Measurements from ENCODE around the gene PLCG2. TPM values are rescaled to one million over a fixed set of nuclear protein-coding genes. Genes with fewer than 3 reads are reported as not detected.
"Not testable (repeated sequence)": the region's sequence is repeated elsewhere in the genome, so short reads cannot be mapped to it uniquely, and the experiment has no call there.

The PLCG2 gene
- total RNA-seq, 1 donor from 2014 or later = 1.7 TPM

DNA sequence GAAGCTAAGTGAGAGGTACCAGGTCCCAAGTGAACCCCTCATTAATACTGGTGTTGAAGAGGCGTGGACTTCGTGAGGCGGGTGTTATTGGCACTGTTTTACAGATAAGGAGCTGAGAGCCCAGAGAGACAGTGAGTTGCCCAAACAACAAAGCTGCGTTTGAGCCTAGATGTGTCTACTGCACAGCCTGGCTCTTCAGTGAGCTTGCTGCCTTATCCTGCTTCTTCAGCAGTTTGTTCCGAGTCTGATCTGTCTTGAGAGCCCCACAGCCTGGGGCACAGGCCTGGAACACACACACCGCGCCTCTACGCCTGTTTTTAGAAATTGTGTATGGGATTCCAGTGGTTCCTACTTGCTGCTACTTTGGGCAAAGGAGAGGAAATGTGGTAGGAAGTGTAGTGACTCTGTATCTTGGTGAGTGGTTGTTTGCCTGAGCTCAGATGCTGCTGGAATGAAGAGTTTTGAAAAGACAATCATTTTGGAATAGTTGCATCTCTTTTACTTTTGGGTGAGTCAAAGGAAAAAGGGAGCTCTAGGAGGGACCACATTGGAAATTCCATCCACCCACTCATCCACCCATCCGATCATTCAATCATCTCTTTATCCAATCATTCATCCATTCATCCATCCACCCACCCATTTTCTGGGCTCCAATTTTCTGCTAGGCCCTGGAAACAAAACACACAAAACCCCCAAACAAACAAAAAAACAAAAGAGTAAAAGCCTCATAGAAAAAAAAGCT lies 22.3 kb upstream of the PLCG2 start:
- H3K4me1 Mint-ChIP-seq = peaks cover 10% of the 10 kb centered on the region
- TF ChIP-seq, protein P1, sequence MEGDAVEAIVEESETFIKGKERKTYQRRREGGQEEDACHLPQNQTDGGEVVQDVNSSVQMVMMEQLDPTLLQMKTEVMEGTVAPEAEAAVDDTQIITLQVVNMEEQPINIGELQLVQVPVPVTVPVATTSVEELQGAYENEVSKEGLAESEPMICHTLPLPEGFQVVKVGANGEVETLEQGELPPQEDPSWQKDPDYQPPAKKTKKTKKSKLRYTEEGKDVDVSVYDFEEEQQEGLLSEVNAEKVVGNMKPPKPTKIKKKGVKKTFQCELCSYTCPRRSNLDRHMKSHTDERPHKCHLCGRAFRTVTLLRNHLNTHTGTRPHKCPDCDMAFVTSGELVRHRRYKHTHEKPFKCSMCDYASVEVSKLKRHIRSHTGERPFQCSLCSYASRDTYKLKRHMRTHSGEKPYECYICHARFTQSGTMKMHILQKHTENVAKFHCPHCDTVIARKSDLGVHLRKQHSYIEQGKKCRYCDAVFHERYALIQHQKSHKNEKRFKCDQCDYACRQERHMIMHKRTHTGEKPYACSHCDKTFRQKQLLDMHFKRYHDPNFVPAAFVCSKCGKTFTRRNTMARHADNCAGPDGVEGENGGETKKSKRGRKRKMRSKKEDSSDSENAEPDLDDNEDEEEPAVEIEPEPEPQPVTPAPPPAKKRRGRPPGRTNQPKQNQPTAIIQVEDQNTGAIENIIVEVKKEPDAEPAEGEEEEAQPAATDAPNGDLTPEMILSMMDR (conservative IDR thresholded peaks at IDR 0.05) = no peak
- H3K27ac Mint-ChIP-seq (ENCODE audit: unreplicated experiment) = no peak overlapping the region
- peaks cover 2% of the 10 kb centered on the region for H3K9me3 Mint-ChIP-seq
- H3K36me3 Mint-ChIP-seq (ENCODE audit: low read depth) = no peaks in the 10 kb centered on the region
- no peak for DNase-seq (ENCODE audit: low read depth, low spot score)
- no peak overlapping the region for H3K4me3 Mint-ChIP-seq
- peaks cover 2% of the 10 kb centered on the region for H3K27me3 Mint-ChIP-seq (ENCODE audit: low read depth)

DNA sequence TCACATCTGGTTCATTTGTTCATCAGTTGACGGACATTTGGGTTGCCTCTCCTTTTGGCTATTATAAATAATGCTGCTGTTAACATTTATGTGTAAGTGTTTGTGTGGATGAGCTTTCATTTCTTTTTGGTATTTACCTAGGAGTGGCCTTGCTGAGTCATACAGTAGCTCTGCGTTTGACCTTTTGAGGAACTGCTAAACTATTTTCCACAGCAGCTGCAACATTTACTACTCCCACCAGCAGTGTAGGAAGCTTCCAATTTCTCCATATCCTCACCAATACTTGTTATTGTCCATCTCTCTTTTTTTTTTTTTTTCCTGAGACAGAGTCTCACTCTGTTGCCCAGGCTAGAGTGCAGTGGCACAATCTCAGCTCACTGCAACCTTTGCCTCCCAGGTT lies 20.7 kb upstream of the PLCG2 start:
- Mint-ChIP-seq H3K36me3 (ENCODE audit: low read depth) (no peaks in the 10 kb centered on the region), H3K27ac (ENCODE audit: unreplicated experiment) (no peak overlapping the region), H3K9me3 (peaks cover 2% of the 10 kb centered on the region), H3K4me1 (peaks cover 10% of the 10 kb centered on the region), H3K27me3 (ENCODE audit: low read depth) (peaks cover 2% of the 10 kb centered on the region), H3K4me3 (no peak overlapping the region)
- DNase-seq (ENCODE audit: low read depth, low spot score) = no peak
- TF ChIP-seq, protein P1 (conservative IDR thresholded peaks at IDR 0.05) = no peak

DNA sequence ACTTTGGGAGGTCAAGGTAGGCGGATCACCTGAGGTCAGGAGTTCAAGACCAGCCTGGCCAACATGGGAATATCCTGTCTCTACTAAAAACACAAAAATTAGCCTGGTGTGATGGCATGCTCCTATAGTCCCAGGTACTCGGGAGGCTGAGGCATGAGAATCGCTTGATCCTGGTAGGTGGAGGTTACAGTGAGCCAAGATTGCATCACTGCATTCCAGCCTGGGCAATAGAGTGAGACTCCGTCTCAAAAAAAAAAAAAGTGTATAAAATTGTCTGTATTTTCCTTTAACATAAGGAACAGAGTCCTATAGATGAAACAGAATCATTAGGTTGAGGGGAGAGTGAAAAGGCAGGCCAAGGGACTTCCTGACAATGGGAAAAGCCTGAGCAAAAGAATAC lies 16.8 kb upstream of the PLCG2 start:
- not testable (repeated sequence) for H3K27me3 Mint-ChIP-seq (ENCODE audit: low read depth); DNase-seq (ENCODE audit: low read depth, low spot score); H3K4me1 Mint-ChIP-seq; H3K4me3 Mint-ChIP-seq; H3K27ac Mint-ChIP-seq (ENCODE audit: unreplicated experiment); H3K36me3 Mint-ChIP-seq (ENCODE audit: low read depth); H3K9me3 Mint-ChIP-seq

DNA sequence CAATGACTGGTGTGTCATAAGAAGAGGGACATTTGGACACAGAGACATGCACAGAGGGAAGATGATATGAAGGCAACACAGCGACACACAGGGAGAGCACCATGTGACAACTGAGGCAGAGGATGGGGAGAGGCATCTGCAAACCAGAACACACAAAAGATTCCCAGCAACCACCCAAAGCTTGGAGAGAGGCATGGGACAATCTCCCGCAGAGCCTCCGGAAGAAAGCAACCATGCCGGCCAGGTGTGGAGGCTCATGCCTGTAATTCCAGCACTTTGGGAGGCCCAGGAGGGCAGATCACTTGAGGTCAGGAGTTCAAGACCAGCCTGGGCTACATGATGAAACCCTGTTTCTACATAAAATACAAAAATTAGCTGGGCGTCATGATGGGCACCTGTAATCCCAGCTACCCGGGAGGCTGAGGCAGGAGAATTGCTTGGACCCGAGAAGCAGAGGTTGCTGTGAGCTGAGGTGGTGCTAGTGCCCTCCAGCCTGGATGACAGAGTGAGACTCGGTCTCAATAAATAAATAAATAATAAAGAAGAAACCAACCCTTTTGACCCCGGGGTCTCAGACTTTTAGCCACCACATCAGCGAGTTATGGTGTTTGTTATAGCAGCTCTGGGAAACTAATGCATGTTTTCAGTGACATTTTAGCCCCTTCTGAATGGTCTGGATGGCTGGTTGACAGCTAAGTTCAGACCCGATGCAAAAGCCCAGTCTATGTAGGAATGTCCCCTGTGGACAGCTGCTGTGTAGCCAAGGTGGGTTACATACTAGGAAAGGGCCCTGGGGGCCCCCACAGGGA lies 13.8 kb upstream of the PLCG2 start:
- no peak for DNase-seq (ENCODE audit: low read depth, low spot score)
- H3K27ac Mint-ChIP-seq (ENCODE audit: unreplicated experiment) = no peak overlapping the region
- H3K9me3 Mint-ChIP-seq = no peaks in the 10 kb centered on the region
- H3K4me3 Mint-ChIP-seq = no peak overlapping the region
- TF ChIP-seq, protein P1 (conservative IDR thresholded peaks at IDR 0.05) = no peak
- peaks cover 6% of the 10 kb centered on the region for H3K4me1 Mint-ChIP-seq
- H3K27me3 Mint-ChIP-seq (ENCODE audit: low read depth) = peaks cover 3% of the 10 kb centered on the region
- no peaks in the 10 kb centered on the region for H3K36me3 Mint-ChIP-seq (ENCODE audit: low read depth)

DNA sequence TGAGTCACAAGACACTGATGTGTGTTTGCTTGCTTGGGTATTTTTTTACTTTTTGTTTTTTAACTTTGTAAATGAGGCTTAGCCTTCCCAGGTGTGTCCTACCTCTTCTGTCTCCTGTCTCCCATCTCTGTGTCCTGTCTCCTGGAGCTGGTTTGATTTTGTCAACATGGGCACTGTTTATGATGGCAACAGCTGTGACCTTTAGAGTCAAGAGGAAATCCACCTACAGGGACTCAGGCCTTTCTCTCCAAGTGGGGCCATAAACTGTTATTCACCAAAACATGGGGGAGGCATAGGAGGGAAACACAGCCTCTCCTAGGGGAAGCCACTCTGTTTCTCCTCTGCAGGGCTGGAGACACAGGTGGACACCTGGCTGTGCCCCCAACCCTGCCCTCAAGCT lies 13.1 kb upstream of the PLCG2 start:
- H3K4me3 Mint-ChIP-seq = no peak overlapping the region
- no peak overlapping the region for H3K27ac Mint-ChIP-seq (ENCODE audit: unreplicated experiment)
- DNase-seq (ENCODE audit: low read depth, low spot score) = no peak
- H3K36me3 Mint-ChIP-seq (ENCODE audit: low read depth) = no peaks in the 10 kb centered on the region
- H3K9me3 Mint-ChIP-seq = no peaks in the 10 kb centered on the region
- peaks cover 6% of the 10 kb centered on the region for H3K4me1 Mint-ChIP-seq
- H3K27me3 Mint-ChIP-seq (ENCODE audit: low read depth) = peaks cover 3% of the 10 kb centered on the region
- TF ChIP-seq, protein P1 (conservative IDR thresholded peaks at IDR 0.05) = no peak

Data from neural crest cell (in vitro differentiated cells).